Muscle layer of colon (tissue), 2 donors: Measurements from ENCODE around the gene LTBP3.

Source experiments
- H3K27ac ChIP-seq: one replicate; pipeline ENCODE4 v1.7.0; 2013; ENCODE audit warnings: low read depth, mild to moderate bottlenecking, low read length, moderate library complexity
- H3K27me3 ChIP-seq, 2 donors: one replicate each; pipeline ENCODE4 v1.7.0; 2013; ENCODE audit warnings: low read length in 2 of 2, mild to moderate bottlenecking in 2 of 2; ENCODE audit not compliant: insufficient read depth in 2 of 2, control insufficient read depth in 1 of 2
- H3K36me3 ChIP-seq: one replicate; pipeline ENCODE4 v1.7.0; 2013; ENCODE audit warnings: mild to moderate bottlenecking, low read length; ENCODE audit not compliant: insufficient read depth
- H3K4me1 ChIP-seq: one replicate; pipeline ENCODE4 v1.7.0; 2013; ENCODE audit warnings: mild to moderate bottlenecking, low read length; ENCODE audit not compliant: insufficient read depth
- H3K4me3 ChIP-seq, 2 donors: one replicate each; pipeline ENCODE4 v1.7.0; 2013; ENCODE audit warnings: low read length in 2 of 2, low read depth in 1 of 2, mild to moderate bottlenecking in 1 of 2, moderate library complexity in 1 of 2
- H3K9ac ChIP-seq: one replicate; pipeline ENCODE4 v1.7.0; 2013; ENCODE audit warnings: low read length
- H3K9me3 ChIP-seq: one replicate; pipeline ENCODE4 v1.7.0; 2013; ENCODE audit warnings: mild to moderate bottlenecking, low read length
- donor health status: abdominal sarcoma.
- donor health status: Adenocarcinoma of cecum.

Gene LTBP3

DNA sequence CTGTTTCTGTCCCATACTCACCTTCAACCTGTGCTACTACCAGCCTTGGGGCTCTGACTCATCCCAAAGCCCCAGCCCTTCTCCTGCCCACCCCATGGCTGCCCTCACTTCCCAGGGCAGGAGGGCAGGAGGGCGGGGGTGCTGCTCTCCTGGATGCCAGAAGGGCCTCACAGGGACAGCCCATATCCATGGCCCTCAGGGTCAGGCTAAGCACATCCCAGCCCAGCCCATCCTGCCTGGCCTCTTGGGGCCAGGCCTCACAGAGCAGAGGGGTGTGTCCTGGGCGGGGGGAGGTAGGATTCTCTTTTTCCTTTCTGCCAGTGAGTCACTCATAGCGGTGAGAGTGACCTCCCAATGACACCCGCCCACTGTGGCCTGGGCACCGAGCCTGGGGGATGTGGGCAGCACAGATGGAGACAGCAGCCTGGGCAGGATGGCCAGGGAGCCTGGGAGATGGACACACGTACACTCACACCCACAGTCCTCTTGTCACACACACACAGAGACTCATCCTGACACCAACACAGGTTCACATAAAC is 2.4 kb downstream of the LTBP3 start:
- Histone ChIP-seq H3K36me3 (peaks cover 22% of the 10 kb centered on the region), H3K27ac (no peak overlapping the region), H3K9me3 (no peaks in the 10 kb centered on the region), H3K9ac (no peak overlapping the region), H3K27me3 (no peaks in the 10 kb centered on the region), H3K4me3 (no peak overlapping the region), H3K4me1 (peaks cover 57% of the 10 kb centered on the region)

DNA sequence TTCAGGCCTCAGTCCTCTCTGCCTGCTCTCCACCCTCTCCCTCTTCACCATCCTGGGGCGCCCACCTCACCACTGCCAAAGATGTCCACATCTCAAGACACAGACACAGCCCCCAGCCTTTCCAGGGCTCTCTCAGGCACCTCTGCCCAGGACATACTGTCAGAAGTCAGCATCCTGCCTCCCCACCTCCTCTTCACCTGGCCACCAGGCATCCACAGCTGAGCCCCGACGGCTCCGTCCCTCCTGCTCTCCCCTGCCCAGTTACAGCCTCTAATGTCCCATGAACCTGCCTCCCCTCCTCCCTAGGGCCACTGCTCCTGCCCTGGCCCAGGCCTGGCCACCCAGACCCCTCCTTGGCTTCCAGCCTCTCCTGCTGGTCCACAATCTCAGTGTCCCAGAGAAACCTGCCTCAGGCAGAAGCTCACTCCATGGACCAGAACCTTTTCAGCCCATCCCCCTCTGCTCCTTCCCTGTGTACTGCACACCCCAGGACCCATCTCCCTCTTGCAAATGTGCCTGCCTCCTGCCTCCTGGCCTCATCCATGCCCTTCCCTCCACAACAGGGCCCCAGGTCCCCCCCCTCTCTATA is 3.2 kb downstream of the LTBP3 start:
- Histone ChIP-seq H3K27me3 (no peaks in the 10 kb centered on the region), H3K9me3 (no peaks in the 10 kb centered on the region), H3K4me3 (no peak overlapping the region), H3K9ac (no peak overlapping the region), H3K36me3 (peaks cover 23% of the 10 kb centered on the region), H3K4me1 (peaks cover 49% of the 10 kb centered on the region), H3K27ac (peak overlapping the region; percentile 6)

DNA sequence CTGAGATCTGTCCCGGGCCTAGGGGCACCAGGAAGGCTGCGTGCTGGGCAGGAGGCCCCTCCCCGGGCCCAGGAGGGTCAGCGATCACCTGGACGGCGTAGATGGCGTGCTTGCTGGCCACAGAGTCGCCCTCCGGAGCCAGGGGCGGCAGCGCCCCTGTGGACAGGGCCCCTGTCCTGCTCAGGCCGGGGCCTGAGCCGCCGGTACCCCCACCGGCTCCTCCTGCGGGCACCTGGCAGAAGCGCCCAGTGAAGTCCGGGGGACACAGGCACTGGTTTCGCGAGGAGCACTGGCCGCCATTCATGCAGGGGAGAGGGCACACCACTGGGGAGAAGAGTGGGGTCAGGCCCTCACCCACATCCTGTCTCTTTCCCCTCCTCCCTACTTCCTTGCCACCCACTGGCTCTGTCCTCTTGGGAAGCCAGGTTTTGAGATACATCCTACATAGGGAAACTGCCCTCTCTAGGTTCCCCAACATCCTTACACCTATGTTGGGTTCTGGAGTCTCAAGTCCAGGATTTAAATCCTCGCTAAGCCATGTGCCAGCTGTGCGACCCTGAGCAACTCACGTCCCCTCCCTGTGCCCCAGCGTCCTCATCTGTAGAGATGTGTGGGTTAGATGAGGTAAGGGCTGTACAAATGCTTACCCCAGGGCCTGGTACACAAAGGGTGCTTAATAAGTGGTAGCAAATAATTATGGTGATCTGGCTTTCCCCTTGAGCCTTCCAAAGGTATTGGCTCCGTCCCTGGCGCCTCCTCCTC is 3.9 kb downstream of the LTBP3 start:
- Histone ChIP-seq H3K4me3 (no peak overlapping the region), H3K36me3 (peaks cover 28% of the 10 kb centered on the region), H3K27ac (no peak overlapping the region), H3K4me1 (peaks cover 42% of the 10 kb centered on the region), H3K9ac (no peak overlapping the region), H3K9me3 (no peaks in the 10 kb centered on the region), H3K27me3 (no peaks in the 10 kb centered on the region)

- Histone ChIP-seq H3K9ac (no peak overlapping the region), H3K4me1 (peaks cover 35% of the 10 kb centered on the region), H3K4me3 (no peak overlapping the region), H3K27me3 (no peaks in the 10 kb centered on the region), H3K27ac (no peak overlapping the region), H3K9me3 (no peaks in the 10 kb centered on the region), H3K36me3 (peaks cover 35% of the 10 kb centered on the region)
Measured at GRCh38 chr11:65553301-65554001, 4.7 kb downstream of the LTBP3 start.

DNA sequence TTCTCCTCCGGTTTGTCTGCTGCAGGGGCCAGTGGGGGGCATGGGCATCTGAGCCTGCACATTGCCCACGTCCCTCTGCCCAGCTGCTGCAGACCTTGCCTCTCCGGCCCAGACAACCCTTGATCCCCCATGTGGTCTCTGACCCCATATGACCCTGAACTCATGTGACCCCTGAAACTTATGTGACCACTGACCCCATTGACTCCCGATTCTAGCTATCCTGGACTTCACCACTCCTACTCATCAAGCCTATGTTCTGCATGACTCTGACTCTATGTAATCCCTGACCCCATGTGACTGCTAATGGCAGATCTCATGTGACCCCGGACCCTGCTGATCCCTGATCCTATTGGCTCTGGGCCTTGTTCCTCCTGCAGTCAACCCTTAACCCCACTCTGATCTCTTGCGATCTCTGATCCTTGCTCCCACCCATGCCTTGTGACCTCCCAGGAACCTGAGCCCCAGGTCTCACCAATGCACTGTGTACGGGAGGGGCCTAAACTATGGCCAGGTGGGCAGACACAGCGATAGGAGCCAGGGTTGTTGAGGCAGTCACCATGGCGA is 5.7 kb downstream of the LTBP3 start:
- Histone ChIP-seq H3K27me3 (no peaks in the 10 kb centered on the region), H3K27ac (no peak overlapping the region), H3K9me3 (no peaks in the 10 kb centered on the region), H3K36me3 (peaks cover 38% of the 10 kb centered on the region), H3K4me3 (no peak overlapping the region), H3K4me1 (peaks cover 35% of the 10 kb centered on the region), H3K9ac (no peak overlapping the region)

DNA sequence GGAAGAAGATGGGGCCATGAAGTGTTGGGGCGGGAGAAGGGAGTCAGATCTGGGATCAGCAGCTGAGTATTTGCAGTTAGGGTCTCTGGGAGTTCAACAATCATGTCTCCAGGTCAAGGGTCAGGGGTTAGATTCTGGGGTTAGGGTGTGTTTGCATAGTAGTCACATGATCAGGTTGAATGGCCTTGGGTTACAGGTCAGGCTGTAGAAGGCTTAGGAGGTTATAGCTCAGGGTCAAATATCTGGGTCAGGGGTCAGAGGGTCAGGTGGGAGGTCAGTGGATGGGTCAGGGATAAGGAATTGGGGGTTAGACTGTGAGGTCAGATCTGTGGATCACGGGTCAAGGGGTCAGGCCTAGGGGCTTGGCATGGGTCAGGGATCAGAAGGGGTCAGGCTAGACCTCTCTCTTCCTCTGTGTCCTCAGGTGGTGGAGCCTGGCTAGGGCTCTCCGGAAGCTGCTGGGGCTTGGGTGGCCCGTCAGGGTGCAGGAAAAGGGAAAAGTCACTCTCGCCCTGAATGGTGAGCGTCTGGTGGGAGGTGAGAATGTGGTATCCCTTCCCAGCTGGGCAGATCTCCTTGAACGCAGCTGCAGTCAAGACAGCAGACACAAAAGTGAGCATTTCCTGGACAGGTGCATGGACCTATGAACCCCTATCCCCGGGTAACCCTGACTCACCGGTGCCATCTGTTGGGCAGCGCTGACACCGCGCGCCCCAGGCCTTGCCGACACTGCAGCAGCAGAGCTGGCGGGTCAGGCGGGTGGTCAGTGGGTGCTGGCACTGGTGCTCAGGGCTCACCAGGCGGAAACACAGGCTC is 6.4 kb downstream of the LTBP3 start:
- Histone ChIP-seq H3K36me3 (peaks cover 38% of the 10 kb centered on the region), H3K4me1 (peaks cover 28% of the 10 kb centered on the region)

GRCh38 chr11:65549096-65549495 is 9.1 kb downstream of the LTBP3 start:
- Histone ChIP-seq H3K9ac (no peak overlapping the region), H3K36me3 (peaks cover 52% of the 10 kb centered on the region)

More for the DNA sequence above, 6.4 kb downstream of the LTBP3 start:
- Histone ChIP-seq H3K27ac (no peak overlapping the region), H3K9ac (no peak overlapping the region), H3K27me3 (no peaks in the 10 kb centered on the region), H3K4me3 (no peak overlapping the region), H3K9me3 (no peaks in the 10 kb centered on the region)

GRCh38 chr11:65548395-65548794 is 9.8 kb downstream of the LTBP3 start:
- Histone ChIP-seq H3K27ac (no peak overlapping the region), H3K9me3 (no peaks in the 10 kb centered on the region), H3K27me3 (no peaks in the 10 kb centered on the region), H3K4me3 (no peak overlapping the region), H3K36me3 (peaks cover 53% of the 10 kb centered on the region), H3K4me1 (peaks cover 4% of the 10 kb centered on the region), H3K9ac (no peak overlapping the region)

More at GRCh38 chr11:65549096-65549495, 9.1 kb downstream of the LTBP3 start:
- Histone ChIP-seq H3K27ac (no peak overlapping the region), H3K9me3 (no peaks in the 10 kb centered on the region), H3K4me1 (peaks cover 4% of the 10 kb centered on the region), H3K4me3 (no peak overlapping the region), H3K27me3 (no peaks in the 10 kb centered on the region)

DNA sequence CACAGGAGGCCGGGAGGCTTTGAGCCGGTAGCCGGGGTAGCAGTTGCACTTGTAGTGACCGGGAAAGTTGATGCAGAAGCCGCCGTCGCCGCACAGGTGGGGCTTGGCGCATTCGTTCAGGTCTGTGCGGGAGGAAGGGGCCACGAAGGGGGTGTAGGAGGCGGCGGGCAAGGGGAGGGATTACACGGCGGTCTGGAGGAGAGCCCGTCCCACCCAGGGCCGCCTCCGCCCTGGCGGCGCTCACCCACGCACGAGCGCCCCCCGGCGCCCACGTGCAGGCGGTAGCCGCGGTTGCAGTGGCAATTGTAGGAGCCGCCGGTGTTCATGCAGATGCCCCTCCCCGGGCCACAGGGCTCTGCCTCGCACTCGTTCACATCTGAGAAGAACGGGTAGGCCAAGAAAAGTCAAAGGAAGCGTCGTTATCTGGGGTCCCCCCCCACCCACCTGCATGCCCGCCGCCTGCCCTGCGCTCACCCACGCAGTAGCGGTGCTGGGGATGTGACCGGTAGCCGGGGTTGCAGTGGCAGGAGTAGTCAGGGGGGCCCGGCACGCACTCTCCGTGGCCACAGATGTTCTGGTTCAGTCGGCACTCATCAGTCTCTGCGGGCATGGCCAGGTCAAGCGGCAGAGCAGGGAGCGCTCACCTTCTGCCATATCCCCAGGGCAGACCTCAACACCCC is 10.6 kb downstream of the LTBP3 start:
- Histone ChIP-seq H3K36me3 (peaks cover 56% of the 10 kb centered on the region), H3K9me3 (no peaks in the 10 kb centered on the region), H3K4me3 (no peak overlapping the region), H3K9ac (no peak overlapping the region), H3K27ac (no peak overlapping the region), H3K4me1 (peaks cover 4% of the 10 kb centered on the region), H3K27me3 (no peaks in the 10 kb centered on the region)

- H3K36me3 ChIP-seq = peaks cover 50% of the 10 kb centered on the region
- H3K27me3 ChIP-seq = no peaks in the 10 kb centered on the region
- H3K9me3 ChIP-seq = no peaks in the 10 kb centered on the region
- H3K4me3 ChIP-seq = no peak overlapping the region
- peaks cover 8% of the 10 kb centered on the region for H3K4me1 ChIP-seq
- H3K9ac ChIP-seq = no peak overlapping the region
- H3K27ac ChIP-seq = peak overlapping the region; percentile 30
Measured at GRCh38 chr11:65546217-65546958, 11.8 kb downstream of the LTBP3 start.
